Inflammatory macrophage treated with lipopolysaccharide for 4 hours (primary cell): Measurements from ENCODE around the gene PLEKHG2.
A peak's percentile ranks its signal among the peaks of the same experiment; 100 is the strongest.
"Not testable (repeated sequence)": the region's sequence is repeated elsewhere in the genome, so short reads cannot be mapped to it uniquely, and the experiment has no call there.

Experiments used
- DNase-seq: peaks from one replicate; pipeline ENCODE4 v3.0.0-alpha.2; 2020

The PLEKHG2 gene

DNA sequence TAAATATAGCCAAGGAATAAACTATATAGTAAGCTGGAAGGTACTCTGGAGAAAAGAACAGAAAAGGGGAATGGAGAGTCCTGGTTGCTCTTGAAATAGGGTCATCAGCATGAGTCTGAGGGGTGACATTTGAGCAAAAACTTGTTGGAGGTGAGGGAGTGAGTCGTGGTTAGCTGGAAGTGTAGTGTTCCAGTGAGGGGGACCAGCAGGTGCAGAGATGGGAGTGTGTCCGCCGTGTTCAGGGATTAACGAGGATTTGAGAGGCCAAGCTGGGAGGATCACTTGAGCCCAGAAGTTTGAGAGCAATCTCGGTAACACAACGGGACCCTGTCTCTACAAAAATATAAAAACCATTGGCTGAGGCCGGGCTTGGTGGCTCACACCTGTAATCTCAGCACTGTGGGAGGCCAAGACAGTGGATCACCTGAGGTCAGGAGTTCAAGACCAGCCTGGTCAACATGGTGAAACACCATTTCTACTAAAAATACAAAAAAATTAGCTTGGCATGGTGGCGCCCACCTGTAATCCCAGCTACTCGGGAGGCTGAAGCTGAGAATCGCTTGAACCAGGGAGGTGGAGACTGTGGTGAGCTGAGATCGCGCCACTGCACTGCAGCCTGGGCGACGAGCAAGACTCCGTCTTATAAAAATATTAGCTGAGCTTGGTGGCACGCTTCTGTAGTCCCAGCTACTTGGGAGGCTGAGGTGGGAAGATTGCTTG lies 34.1 kb downstream of the PLEKHG2 start:
- no peak for DNase-seq

GRCh38 chr19:39448271-39448670 lies 35.8 kb downstream of the PLEKHG2 start:
- peak; percentile 77 for DNase-seq

GRCh38 chr19:39449116-39449797 lies 36.8 kb downstream of the PLEKHG2 start:
- no peak for DNase-seq

DNA sequence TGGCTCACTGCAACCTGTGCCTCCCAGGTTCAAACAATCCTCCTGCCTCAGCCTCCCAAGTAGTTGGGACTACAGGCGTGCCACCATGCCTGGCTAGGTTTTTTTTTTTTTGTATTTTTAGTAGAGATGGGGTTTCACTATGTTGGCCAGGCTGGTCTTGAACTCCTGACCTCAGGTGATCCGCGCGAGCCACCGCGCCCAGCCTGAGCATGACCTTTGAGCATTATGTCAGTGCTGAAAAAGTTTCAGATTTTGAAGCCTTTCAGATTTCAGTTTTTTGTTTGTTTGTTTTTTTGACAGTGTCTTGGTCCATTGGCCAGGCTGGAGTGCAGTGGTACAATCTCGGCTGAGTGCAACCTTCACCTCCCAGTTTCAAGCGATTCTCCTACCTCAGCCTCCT lies 38.8 kb downstream of the PLEKHG2 start:
- DNase-seq, result not testable (repeated sequence)

- no peak for DNase-seq
Measured at GRCh38 chr19:39463403-39463802, 50.9 kb downstream of the PLEKHG2 start.

DNA sequence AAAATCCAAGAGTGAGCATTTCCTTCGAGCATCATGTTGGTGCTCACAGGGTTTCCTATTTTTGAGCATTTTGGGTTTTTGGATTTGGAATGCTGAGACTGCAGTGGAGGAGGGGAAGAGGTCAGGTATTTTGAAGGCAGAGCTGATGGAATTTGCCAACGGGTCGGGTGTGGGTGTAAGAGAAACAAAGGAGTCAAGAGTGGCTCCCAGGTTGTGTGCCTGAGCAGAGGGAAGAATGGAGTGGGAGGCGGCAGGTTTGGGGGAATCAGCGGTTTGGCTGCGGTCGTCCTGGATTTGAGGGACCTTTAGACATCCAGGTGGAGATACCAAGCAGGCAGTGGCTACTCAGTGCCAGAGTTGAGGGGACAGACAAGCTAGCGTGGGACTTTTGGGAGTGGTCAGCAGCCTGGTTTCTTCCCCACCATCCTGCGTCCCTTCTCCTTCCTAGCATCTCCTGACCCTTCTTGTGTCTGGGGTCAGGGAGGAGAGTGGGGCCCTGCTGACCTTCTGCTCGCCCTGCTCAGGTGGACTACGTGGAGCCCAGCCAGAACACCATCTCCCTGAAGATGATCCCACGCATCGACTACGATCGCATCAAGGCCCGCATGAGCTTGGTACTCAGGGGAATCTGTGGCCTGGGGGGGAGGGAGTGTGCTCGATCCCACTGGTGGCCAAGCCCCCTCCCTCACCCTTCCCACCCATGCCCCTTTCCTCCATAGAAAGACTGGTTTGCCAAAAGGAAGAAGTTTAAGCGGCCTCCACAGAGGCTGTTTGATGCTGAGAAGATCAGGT lies 53.7 kb downstream of the PLEKHG2 start:
- DNase-seq, result no peak

DNA sequence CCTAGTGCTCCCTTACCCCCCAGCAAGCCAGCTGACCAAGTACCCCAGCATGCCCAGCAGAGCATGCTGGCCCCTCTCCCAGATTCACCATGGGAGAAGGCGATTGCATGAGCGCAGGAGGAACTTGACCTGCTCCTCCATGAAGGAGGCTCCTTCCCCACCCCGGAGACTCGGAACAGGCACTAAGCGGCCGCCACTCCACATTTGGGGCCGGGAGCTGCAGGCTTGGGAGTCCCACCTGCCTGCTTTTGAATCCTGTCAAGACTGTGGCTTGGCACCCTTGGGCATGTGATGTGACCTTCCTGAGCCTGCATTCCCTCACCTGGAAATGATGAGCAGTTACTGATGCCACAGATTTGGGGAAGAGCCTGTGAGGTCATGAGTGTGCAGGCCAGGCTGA lies 55.5 kb downstream of the PLEKHG2 start:
- DNase-seq, result no peak

- no peak for DNase-seq
Measured at GRCh38 chr19:39469036-39469435, 56.6 kb downstream of the PLEKHG2 start.

- DNase-seq, result no peak
Measured at GRCh38 chr19:39469567-39469966, 57.1 kb downstream of the PLEKHG2 start.

DNA sequence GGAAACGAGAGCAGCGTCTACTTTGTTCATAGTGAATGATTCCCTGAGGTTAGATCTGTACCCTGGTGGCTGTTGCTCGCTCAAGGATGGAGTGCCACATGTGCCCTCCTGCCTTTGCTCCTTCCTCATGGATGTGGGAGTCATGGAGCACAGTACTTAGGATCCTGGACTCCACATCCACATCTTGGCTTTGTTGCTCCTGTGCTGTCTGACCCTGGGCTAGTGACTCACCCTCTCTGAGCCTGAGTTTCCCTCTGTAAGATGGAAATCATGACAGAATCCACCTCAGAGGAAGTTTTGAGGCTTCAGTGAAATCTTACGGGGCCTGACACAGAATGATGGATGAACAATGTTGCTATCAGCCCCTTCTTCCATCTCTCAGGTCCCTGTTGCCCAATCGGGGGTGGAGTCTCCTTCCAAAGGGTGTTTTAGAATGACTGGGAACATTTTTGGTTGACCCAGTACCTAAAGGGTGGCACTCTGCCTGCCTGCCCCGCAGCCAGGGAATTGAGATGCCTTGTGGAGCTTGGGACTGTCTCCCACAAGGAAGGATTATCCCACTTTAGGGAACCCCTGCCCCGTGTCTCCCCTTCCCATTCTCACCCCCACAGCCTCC lies 58.4 kb downstream of the PLEKHG2 start:
- no peak for DNase-seq

DNA sequence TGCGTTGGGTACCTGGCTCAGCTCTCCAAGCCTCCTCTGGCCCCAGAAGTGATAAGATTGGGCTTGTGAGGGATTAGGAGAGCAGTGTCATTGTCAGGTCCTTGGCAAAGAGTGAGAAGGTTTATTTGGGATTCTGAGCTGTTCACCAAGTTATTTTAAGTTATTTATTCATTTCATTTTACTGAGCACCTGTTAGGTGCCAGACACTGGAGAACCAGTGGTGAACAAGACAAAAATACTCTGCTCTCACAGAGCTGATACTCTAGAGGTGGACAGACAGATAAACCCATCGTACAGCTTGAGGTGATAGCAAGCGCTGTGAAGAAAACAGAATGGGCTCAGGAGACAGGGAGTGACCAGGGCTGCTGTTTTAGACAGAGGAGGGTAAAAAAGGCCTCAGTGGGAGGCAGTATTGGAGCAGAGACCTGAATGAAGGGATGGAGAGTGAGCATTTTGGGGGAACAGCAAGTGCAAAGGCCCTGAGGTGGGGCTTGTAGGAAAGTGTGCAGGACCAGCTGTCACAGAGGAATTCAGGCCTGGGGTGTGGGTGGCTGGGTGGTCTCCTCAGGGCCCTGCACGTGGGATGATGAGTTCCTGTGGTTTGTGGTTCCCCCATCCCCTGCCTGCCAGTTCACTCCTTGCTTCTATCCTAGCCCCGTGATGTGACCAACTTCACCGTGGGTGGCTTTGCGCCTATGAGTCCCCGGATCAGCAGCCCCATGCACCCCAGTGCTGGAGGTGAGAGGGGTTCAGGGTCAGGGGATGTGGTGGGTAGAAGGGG lies 59.5 kb downstream of the PLEKHG2 start:
- no peak for DNase-seq

- DNase-seq, result no peak
Measured at GRCh38 chr19:39472746-39473442, 60.4 kb downstream of the PLEKHG2 start.

DNA sequence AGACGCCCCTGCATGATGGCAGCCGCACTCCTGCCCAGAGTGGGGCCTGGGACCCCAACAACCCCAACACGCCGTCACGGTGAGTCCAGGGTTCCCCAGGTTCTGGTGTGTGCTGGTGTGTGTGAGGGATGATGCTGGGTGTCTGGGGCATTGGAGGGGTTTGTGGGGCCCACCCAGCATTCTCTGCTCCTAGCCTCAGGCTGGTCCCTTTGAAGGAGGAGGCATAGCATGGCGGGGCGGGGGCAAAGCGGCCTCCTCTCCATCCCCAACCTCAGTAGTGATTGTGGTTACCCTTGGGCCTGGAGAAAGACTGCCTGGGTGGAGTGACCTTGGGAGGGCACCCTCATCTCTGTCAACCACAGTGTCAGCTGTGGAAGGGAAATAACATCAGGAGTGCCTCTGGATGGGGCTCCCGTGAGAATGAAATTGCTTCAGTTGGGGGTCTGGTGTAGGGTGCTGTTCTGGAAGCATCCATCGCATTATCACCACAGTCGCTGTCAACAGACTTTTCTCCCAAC lies 61.0 kb downstream of the PLEKHG2 start:
- no peak for DNase-seq

DNA sequence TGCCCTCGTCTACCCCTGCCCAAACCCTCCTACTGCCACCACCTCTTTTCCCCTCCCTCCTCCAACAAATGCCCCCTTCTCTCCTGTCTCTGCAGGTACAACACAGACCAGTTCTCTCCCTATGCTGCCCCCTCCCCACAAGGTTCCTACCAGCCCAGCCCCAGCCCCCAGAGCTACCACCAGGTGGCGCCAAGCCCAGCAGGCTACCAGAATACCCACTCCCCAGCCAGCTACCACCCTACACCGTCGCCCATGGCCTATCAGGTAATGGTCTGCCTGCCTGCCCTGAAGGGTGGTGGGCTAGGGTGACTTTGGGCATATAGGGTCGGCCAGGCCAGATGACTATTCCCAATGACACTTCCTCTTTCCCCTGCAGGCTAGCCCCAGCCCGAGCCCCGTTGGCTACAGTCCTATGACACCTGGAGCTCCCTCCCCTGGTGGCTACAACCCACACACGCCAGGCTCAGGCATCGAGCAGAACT lies 61.7 kb downstream of the PLEKHG2 start:
- peak; percentile 22 for DNase-seq

- DNase-seq, result no peak
Measured at GRCh38 chr19:39475748-39476147, 63.3 kb downstream of the PLEKHG2 start.
